HG03442 (cell line): ENCODE measurements around the gene RABAC1.

Source experiments
- ATAC-seq: cut with Tn5 transposase; IDR thresholded peaks from one replicate; pipeline ENCODE4 v1.9.1; 2021; ENCODE audit warnings: mild to moderate bottlenecking, moderate library complexity; ENCODE audit not compliant: unreplicated experiment

Gene RABAC1

GRCh38 chr19:41929536-41930071 is 29.5 kb downstream of the RABAC1 start:
- no peak for ATAC-seq

GRCh38 chr19:41928754-41929535 is 30.2 kb downstream of the RABAC1 start:
- no peak for ATAC-seq

DNA sequence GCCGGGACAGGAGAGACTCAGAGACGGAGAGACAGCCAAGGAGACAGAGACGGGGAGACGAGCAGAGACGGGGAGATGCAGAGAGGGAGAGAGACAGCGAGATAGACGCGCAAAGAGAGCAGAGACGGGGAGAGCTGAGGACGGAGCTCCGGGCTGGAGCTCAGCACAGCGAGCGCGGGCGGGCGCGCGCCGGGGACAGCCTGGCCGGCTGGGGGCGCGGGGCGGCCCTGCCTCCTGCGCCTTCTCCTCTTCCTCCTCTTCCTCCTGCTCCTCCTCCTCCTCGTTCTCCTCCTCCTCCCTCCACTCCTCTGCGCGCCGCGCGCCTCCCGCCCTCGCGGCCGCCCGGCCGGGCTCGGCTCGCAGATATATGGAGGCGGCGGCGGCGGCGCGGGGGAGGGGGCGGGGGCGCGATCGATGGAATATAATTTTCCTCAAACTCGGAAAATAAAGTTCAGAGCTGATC is 30.9 kb downstream of the RABAC1 start, which contains the start of gene ERFL:
Gene ERFL (minus strand): TSS at position 229 of the 463 bp plus-strand sequence. CDS start 15,530 bp downstream, outside the sequence.
- no peak for ATAC-seq

GRCh38 chr19:41927497-41928192 is 31.5 kb downstream of the RABAC1 start:
- ATAC-seq: no peak

DNA sequence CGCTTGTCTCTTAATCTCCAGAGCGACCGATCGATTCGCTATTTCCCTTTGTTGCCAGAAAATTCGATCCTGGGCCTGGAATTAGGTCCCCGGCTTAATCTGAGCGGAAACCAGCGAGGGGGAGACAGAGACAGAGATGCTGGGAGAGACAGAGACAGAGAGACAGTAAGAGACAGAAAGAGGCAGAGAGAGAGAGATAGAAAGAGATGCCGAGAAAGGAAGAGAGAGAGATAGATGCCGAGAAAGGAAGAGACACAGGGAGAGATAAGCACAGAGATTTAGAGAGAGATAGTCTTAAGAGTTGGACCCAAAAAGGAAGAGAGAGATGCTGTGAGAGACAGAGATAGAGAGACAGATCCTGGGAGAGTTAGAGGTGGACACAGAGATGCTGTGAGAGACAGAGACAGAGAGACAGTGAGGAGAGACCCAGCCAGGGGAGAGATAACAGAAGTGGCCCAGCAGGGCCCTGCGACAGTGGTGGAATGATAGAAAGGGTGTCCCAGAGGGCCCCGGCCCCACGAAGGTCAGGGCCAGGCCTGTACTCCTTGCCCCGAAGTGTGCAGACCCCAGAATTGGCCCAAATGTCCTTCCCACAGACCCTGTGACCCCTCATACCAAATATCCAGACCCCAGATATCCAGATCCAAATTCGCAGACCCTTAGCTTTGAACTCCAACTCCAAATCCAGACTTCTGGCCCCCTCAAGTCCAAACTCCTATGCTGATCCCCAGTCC is 32.2 kb downstream of the RABAC1 start:
- no peak for ATAC-seq

GRCh38 chr19:41926028-41926762 is 32.9 kb downstream of the RABAC1 start:
- no peak for ATAC-seq

DNA sequence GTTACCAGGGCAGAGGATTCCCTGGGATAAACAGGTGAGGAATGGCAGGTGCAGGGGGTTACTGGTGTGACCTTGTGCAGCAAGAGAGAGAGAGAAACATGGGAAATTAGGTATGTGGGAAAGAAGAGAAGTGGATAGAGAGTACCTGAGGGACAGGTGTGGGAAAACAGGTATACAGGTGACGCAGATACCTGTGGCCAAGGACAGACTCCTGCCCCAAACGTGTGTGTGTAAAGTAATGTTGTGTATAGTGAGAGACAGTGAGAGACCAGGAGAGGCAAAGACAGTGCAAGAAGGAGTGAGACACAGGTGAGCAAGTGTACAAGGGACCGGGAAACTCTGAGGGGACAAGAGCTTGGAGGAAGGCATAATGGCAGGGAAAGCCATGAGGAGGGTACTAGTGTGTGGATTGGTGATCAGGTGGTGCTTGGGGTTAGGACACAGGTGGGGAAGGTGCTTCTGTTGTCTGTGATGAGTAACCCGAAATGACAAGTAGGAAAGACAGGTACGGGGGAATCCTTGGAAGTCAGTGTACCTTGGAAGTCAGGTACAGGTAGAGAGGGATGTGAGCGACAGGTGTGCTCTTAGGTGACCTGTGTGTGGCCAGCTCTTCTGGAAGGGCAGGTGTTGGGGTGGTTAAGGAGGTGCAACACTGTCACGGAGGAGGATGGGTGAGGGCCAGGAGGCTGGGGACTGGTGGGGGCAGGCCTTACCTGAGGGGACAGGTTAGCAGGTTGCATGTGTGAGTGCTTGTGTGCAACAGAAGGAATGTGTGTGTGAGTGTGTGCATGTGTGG is 33.7 kb downstream of the RABAC1 start:
- ATAC-seq: no peak

- ATAC-seq: no peak
Observed at GRCh38 chr19:41924151-41925145, 34.7 kb downstream of the RABAC1 start.

- no peak for ATAC-seq
Observed at GRCh38 chr19:41923045-41923788, 35.9 kb downstream of the RABAC1 start.

- no peak for ATAC-seq
Observed at GRCh38 chr19:41922585-41922984, 36.5 kb downstream of the RABAC1 start.

GRCh38 chr19:41921577-41922576 is 37.2 kb downstream of the RABAC1 start:
- ATAC-seq: no peak

DNA sequence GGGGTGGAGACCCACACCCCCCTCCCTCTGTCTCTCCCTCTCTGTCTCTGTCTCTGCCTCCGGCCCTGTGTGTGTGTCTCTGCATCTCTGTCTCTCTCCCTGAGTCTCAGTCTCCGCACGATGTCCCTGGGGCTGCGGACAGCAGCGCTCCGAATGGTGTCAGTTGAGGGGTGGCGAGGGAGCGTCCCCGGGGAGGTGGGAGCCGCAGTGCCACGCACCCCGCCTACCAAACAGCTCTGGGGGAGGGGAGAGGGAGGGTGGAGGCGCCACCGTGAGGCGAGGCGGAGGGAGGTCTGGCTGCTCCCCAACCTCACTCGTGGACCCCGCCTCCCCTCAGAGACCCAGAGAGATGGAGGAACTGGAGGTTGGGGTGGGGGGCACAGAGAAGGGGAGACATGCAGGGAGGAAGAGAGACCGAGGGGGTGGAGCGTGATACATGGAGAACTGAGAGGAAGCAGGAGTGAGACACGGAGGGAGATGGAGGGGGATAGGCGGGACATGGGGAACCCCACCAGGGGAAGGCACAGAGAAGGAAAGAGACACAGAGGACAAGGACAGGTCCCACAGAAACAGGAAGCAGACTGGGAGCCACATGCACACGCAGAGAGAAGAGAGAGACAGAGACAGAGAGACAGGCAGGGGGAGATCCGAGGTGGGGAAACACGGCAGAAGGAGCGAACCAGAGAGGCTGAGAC is 38.1 kb downstream of the RABAC1 start:
- ATAC-seq: no peak

GRCh38 chr19:41919948-41920712 is 39.0 kb downstream of the RABAC1 start:
- no peak for ATAC-seq

- ATAC-seq: no peak
Observed at GRCh38 chr19:41918653-41919244, 40.4 kb downstream of the RABAC1 start.

DNA sequence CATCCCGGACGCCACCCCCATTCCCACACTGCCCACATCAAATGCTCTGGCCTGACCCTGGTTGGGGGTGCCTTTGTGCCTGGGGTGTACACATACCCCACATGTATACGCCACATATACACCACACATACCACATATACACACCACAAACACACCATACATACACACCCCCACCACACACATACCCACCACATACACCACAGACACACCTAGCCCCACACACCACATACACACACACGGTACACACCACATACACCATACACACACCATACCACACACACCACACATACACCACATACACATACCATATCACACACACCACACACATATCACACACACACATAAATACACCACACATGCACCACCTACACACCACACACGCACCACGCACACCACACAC is 41.0 kb downstream of the RABAC1 start:
- ATAC-seq: no peak
